GM12874 (cell line): ENCODE measurements around the gene PPFIBP2.

Experiments used
- CTCF ChIP-seq: IDR thresholded peaks from 2 replicates; pipeline ENCODE4 v1.5.1; 2011; ENCODE audit warnings: low read depth, mild to moderate bottlenecking, control low read depth, low read length, moderate library complexity; ENCODE audit not compliant: insufficient read depth

Gene PPFIBP2

GRCh38 chr11:7512525-7513233 lies 1.1 kb upstream of the PPFIBP2 start:
- TF ChIP-seq CTCF, result peak; percentile 30; the same call in 1 of the 2 replicates

- TF ChIP-seq CTCF, result 0 out of 2 replicates have a peak, but pooled peaks have one; percentile 9
Observed at GRCh38 chr11:7514099-7514591, 346 bp downstream of the PPFIBP2 start.

- TF ChIP-seq CTCF, result no peak
Observed at GRCh38 chr11:7515447-7515886, 1.7 kb downstream of the PPFIBP2 start.

GRCh38 chr11:7516475-7516874 lies 2.7 kb downstream of the PPFIBP2 start:
- no peak for TF ChIP-seq CTCF

- TF ChIP-seq CTCF, result no peak
Observed at GRCh38 chr11:7518811-7519562, 5.2 kb downstream of the PPFIBP2 start.

GRCh38 chr11:7520011-7520942 lies 6.5 kb downstream of the PPFIBP2 start:
- no peak for TF ChIP-seq CTCF
